ENCODE data around the gene RALY. TPM values are rescaled to one million over a fixed set of nuclear protein-coding genes. Genes with fewer than 3 reads are reported as not detected.

RALY gene
- total RNA-seq, 2 experiments from 2014 or later: 136 to 163 TPM

- Histone ChIP-seq H4K20me1 (ENCODE audit: insufficient read depth, low read length) (peaks cover 4% of the 10 kb centered on the region; the same call in 1 of the 2 replicates), H3K79me2 (ENCODE audit: insufficient read depth, low read depth, low read length) (peaks cover 20% of the 10 kb centered on the region; the same call in 1 of the 2 replicates), H3K4me1 (ENCODE audit: insufficient read depth, low read length, poor library complexity, severe bottlenecking) (peaks cover 17% of the 10 kb centered on the region), H3K27ac (ENCODE audit: low read depth, low read length, poor library complexity, severe bottlenecking) (no peak overlapping the region), H3K36me3 (ENCODE audit: insufficient read depth, low read length) (peaks cover 96% of the 10 kb centered on the region), H3K4me2 (ENCODE audit: low read length) (no peak overlapping the region), H3K9me2 (ENCODE audit: insufficient read depth, low read length) (no peaks in the 10 kb centered on the region), H3K9me3 (ENCODE audit: low read length) (no peaks in the 10 kb centered on the region), H3K4me3 (ENCODE audit: low read depth, low read length, poor library complexity, severe bottlenecking) (no peak overlapping the region), H2AFZ (ENCODE audit: low read length) (no peak overlapping the region)
- CTCF ChIA-PET (ENCODE audit: unreplicated experiment): no interaction called here
- TSS peak; percentile 2 for BruUV-seq (replicated peaks)
- no peak for DNase-seq (ENCODE audit: low spot score)
- POLR2A ChIA-PET: no interaction called here
- TF ChIP-seq EZH2phosphoT487 (IDR thresholded peaks at IDR 0.05; ENCODE audit: borderline replicate concordance, low read depth, low read length) (no peak), CTCF (conservative IDR thresholded peaks at IDR 0.05; ENCODE audit: low read length) (no peak)
- intact Hi-C loops (cut with micrococcal nuclease; ENCODE audit: unreplicated experiment): no loop called here
Measured at GRCh38 chr20:34088305-34089174, 94.8 kb downstream of the RALY start.

- POLR2A ChIA-PET: interaction anchor here (0.9 kb wide), 1 partner anchor 11 kb away, joined by 3 read pairs; no protein-coding TSS in a partner anchor
- CTCF ChIA-PET (ENCODE audit: unreplicated experiment): no interaction called here
Measured at GRCh38 chr20:34089175-34089479, 95.4 kb downstream of the RALY start.

More at GRCh38 chr20:34089175-34089479, 95.4 kb downstream of the RALY start:
- H3K4me1 ChIP-seq (ENCODE audit: insufficient read depth, low read length, poor library complexity, severe bottlenecking): peaks cover 11% of the 10 kb centered on the region
- intact Hi-C loops (cut with micrococcal nuclease; ENCODE audit: unreplicated experiment): no loop called here
- no TSS peak for BruUV-seq (replicated peaks)
- TF ChIP-seq EZH2phosphoT487 (IDR thresholded peaks at IDR 0.05; ENCODE audit: borderline replicate concordance, low read depth, low read length) (no peak), CTCF (conservative IDR thresholded peaks at IDR 0.05; ENCODE audit: low read length) (no peak)
- DNase-seq (ENCODE audit: low spot score): no peak
- H2AFZ ChIP-seq (ENCODE audit: low read length): no peak overlapping the region
- H3K9me2 ChIP-seq (ENCODE audit: insufficient read depth, low read length): no peaks in the 10 kb centered on the region
- H4K20me1 ChIP-seq (ENCODE audit: insufficient read depth, low read length): peaks cover 4% of the 10 kb centered on the region; the same call in 1 of the 2 replicates
- no peaks in the 10 kb centered on the region for H3K9me3 ChIP-seq (ENCODE audit: low read length)
- H3K4me2 ChIP-seq (ENCODE audit: low read length): no peak overlapping the region
- H3K79me2 ChIP-seq (ENCODE audit: insufficient read depth, low read depth, low read length): peaks cover 26% of the 10 kb centered on the region; the same call in 1 of the 2 replicates
- H3K4me3 ChIP-seq (ENCODE audit: low read depth, low read length, poor library complexity, severe bottlenecking): no peak overlapping the region
- peaks cover 99% of the 10 kb centered on the region for H3K36me3 ChIP-seq (ENCODE audit: insufficient read depth, low read length)
- no peak overlapping the region for H3K27ac ChIP-seq (ENCODE audit: low read depth, low read length, poor library complexity, severe bottlenecking)
